ENCODE data around the gene NR5A1. TPM values are rescaled to one million over a fixed set of nuclear protein-coding genes. Genes with fewer than 3 reads are reported as not detected.

Gene NR5A1
- total RNA-seq, 1 donor from 2014 or later: not detected

DNA sequence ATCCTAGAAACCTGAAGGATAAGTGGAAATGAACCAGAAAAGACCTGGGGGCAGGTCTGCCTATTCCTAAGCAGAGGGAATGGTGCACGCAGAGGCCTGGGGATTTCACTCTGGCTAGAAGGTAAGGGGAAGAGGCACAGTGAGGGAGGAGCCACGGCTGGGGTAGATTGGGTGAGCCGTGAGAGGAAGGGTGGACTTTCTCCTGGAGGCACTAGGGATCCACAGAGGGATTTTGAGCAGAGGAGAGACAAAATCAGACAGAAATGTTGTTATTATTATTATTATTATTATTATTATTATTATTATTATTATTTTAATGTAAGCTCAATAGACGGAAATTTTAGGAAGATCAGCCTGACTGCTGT, 59.9 kb downstream of the NR5A1 start:
- H3K4me1 Mint-ChIP-seq (ENCODE audit: low read depth, unreplicated experiment): no peaks in the 10 kb centered on the region
- H3K36me3 Mint-ChIP-seq (ENCODE audit: unreplicated experiment): no peaks in the 10 kb centered on the region

DNA sequence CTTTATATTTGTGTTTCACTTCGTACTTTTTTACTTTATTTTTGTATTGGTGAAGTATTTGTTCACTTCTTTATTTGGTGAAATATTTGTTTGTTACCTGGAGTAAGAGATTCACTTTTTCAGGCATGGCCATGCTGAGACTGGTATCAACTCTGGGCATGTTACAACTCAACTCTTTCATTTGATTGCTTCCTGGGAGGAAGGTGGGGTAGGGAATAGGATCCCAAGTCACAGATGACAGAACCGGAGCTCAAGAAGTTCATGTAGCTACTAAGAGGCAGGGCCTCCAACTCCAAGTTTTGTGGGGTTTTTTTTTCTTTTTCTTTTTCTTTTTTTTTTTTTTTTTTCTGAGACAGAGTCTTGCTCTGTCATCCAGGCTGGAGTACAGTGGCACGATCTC, 63.0 kb downstream of the NR5A1 start:
- DNase-seq: no peak
- Mint-ChIP-seq H3K9me3 (ENCODE audit: unreplicated experiment) (peaks cover 2% of the 10 kb centered on the region), H3K36me3 (ENCODE audit: unreplicated experiment) (peaks cover 5% of the 10 kb centered on the region), H3K27ac (ENCODE audit: unreplicated experiment) (no peak overlapping the region), H3K4me1 (ENCODE audit: low read depth, unreplicated experiment) (no peaks in the 10 kb centered on the region), H3K27me3 (ENCODE audit: unreplicated experiment) (peaks cover 2% of the 10 kb centered on the region), H3K4me3 (ENCODE audit: unreplicated experiment) (no peak overlapping the region)
- TF ChIP-seq CTCF (IDR thresholded peaks at IDR 0.05; ENCODE audit: partially characterized antibody, unreplicated experiment): no peak

More for the DNA sequence above, 59.9 kb downstream of the NR5A1 start:
- Mint-ChIP-seq H3K27me3 (ENCODE audit: unreplicated experiment) (peaks cover 9% of the 10 kb centered on the region), H3K4me3 (ENCODE audit: unreplicated experiment) (no peak overlapping the region), H3K27ac (ENCODE audit: unreplicated experiment) (no peak overlapping the region), H3K9me3 (ENCODE audit: unreplicated experiment) (peaks cover 2% of the 10 kb centered on the region)
- TF ChIP-seq CTCF (IDR thresholded peaks at IDR 0.05; ENCODE audit: partially characterized antibody, unreplicated experiment): no peak
- DNase-seq: no peak

- DNase-seq: no peak
- no peak for TF ChIP-seq CTCF (IDR thresholded peaks at IDR 0.05; ENCODE audit: partially characterized antibody, unreplicated experiment)
- Mint-ChIP-seq H3K4me1 (ENCODE audit: low read depth, unreplicated experiment) (no peaks in the 10 kb centered on the region), H3K27ac (ENCODE audit: unreplicated experiment) (no peak overlapping the region), H3K27me3 (ENCODE audit: unreplicated experiment) (peaks cover 2% of the 10 kb centered on the region), H3K9me3 (ENCODE audit: unreplicated experiment) (peaks cover 2% of the 10 kb centered on the region), H3K36me3 (ENCODE audit: unreplicated experiment) (peaks cover 5% of the 10 kb centered on the region), H3K4me3 (ENCODE audit: unreplicated experiment) (no peak overlapping the region)
Observed at GRCh38 chr9:124443625-124444024, 63.6 kb downstream of the NR5A1 start.

GRCh38 chr9:124442826-124443225, 64.4 kb downstream of the NR5A1 start:
- no peak for DNase-seq
- H3K27me3 Mint-ChIP-seq (ENCODE audit: unreplicated experiment): peaks cover 2% of the 10 kb centered on the region
- H3K9me3 Mint-ChIP-seq (ENCODE audit: unreplicated experiment): peaks cover 2% of the 10 kb centered on the region
- H3K4me1 Mint-ChIP-seq (ENCODE audit: low read depth, unreplicated experiment): no peaks in the 10 kb centered on the region
- no peak for TF ChIP-seq CTCF (IDR thresholded peaks at IDR 0.05; ENCODE audit: partially characterized antibody, unreplicated experiment)
- H3K36me3 Mint-ChIP-seq (ENCODE audit: unreplicated experiment): peaks cover 5% of the 10 kb centered on the region
- no peak overlapping the region for H3K27ac Mint-ChIP-seq (ENCODE audit: unreplicated experiment)
- H3K4me3 Mint-ChIP-seq (ENCODE audit: unreplicated experiment): no peak overlapping the region

DNA sequence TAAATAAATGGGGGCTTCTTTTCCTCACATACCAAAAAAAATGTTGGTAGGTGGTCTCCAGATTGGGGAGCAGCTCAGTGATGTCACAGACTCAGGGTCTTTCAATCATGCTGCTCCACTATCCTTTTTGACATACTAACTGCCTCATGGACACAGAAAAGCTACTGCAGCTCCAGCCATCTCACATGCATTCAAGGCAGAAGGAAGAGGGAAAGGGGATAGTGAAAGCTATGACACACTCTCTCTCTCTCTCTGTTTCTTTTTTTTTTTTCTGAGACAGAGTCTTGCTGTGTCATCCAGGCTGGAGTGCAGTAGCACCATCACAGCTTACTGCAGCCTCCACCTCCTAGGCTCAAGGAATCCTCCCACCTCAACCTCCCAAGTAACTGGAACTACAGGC, 64.8 kb downstream of the NR5A1 start:
- no peak for TF ChIP-seq CTCF (IDR thresholded peaks at IDR 0.05; ENCODE audit: partially characterized antibody, unreplicated experiment)
- DNase-seq: no peak
- Mint-ChIP-seq H3K27me3 (ENCODE audit: unreplicated experiment) (peaks cover 2% of the 10 kb centered on the region), H3K4me3 (ENCODE audit: unreplicated experiment) (no peak overlapping the region), H3K4me1 (ENCODE audit: low read depth, unreplicated experiment) (no peaks in the 10 kb centered on the region), H3K9me3 (ENCODE audit: unreplicated experiment) (peaks cover 2% of the 10 kb centered on the region), H3K36me3 (ENCODE audit: unreplicated experiment) (peaks cover 5% of the 10 kb centered on the region), H3K27ac (ENCODE audit: unreplicated experiment) (no peak overlapping the region)

Data from glutamatergic neuron (in vitro differentiated cells).